Cardiac muscle cell (in vitro differentiated cells and primary cell): ENCODE results near the gene CASP8. TPM values are rescaled to one million over a fixed set of nuclear protein-coding genes. Genes with fewer than 3 reads are reported as not detected.

Experiments
- DNase-seq, 2 donors: peaks; one replicate each; pipeline versions ENCODE4 v3.0.0 to v3.0.0-alpha.2; 2010 to 2017; ENCODE audit warnings: low read depth in 1 of 2, low spot score in 1 of 2
- H3K27ac ChIP-seq: fragments of 200-600 bp; sonication (generic); 2 replicates; pipeline ENCODE4 v1.5.1; 2016
- H3K27me3 ChIP-seq: fragments of 200-600 bp; sonication (generic); 2 replicates; pipeline ENCODE4 v1.6.0; 2016; ENCODE audit warnings: control low read depth
- H3K36me3 ChIP-seq: fragments of 200-600 bp; sonication (generic); 2 replicates; pipeline ENCODE4 v1.5.1; 2016; ENCODE audit warnings: control low read depth
- H3K4me1 ChIP-seq: fragments of 200-600 bp; sonication (generic); 2 replicates; pipeline ENCODE4 v1.8.1; 2017; ENCODE audit warnings: low read depth, mild to moderate bottlenecking, mixed run types
- H3K4me3 ChIP-seq: fragments of 200-600 bp; sonication (generic); 2 replicates; pipeline ENCODE4 v1.5.1; 2016; ENCODE audit warnings: mild to moderate bottlenecking
- H3K9me3 ChIP-seq: fragments of 200-600 bp; sonication (generic); 2 replicates; pipeline ENCODE4 v1.5.1; 2017; ENCODE audit warnings: low read depth, mild to moderate bottlenecking, control low read depth
- polyA plus RNA-seq: library from polyadenylated mRNA; unstranded; fragments of >200 nt; fragmentation: Nextera tagmentation; extraction: Ambion mirVana; gene quantifications from 2 replicates; pipeline ENCODE4 v1.2.1, GENCODE V29; 2016
- total RNA-seq: library from RNA; depleted of rRNA; stranded (reverse); fragments of >200 nt; gene quantifications from 2 replicates; pipeline ENCODE4 v1.2.3, GENCODE V29; 2016
- TF ChIP-seq, protein P1 (sequence below): IDR thresholded peaks from 2 replicates; pipeline ENCODE4 v1.5.1; 2012; ENCODE audit warnings: low read depth, mild to moderate bottlenecking, low read length

CASP8 gene
- total and polyA plus RNA-seq, 2 experiments from 2014 or later = 0.13 to 0.18 TPM

DNA sequence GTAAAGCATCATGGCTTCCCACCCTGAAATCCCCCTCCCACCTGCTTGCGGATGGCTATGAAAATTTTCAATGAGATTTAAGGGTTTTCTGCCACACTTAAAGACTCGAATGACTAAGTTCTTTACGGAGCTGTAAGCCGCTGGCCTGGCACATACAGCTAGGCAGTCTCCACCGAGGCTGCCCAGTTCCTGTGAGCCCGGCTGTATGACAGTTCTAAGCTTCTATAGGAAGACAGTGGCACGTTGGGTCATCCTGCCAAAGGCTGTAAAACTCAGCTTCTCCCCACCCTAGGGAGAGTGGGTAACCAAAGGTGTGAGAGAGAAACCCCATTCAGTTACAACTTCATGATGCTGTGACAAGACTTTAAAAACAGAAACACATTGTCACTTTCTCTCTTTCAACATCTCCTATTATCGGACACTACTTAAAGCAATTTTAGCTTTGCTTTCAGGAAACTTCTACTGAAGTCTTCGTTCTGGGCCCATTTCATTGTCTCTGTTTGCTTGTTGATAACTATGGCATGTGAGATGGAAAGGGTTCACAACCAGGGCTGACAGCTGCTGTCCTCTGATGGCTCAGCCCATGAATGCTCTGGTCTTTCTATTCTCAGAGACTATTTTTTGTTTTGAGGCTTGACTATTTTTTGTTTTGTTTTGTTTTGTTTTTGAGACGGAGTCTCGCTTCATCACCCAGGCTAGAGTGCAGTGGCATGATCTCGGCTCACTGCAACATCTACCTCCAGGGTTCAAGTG is 7.1 kb downstream of the CASP8 start:
- H3K36me3 ChIP-seq = no peaks in the 10 kb centered on the region
- DNase-seq = no peak
- H3K9me3 ChIP-seq = no peaks in the 10 kb centered on the region
- no peaks in the 10 kb centered on the region for H3K4me1 ChIP-seq
- TF ChIP-seq, protein P1, sequence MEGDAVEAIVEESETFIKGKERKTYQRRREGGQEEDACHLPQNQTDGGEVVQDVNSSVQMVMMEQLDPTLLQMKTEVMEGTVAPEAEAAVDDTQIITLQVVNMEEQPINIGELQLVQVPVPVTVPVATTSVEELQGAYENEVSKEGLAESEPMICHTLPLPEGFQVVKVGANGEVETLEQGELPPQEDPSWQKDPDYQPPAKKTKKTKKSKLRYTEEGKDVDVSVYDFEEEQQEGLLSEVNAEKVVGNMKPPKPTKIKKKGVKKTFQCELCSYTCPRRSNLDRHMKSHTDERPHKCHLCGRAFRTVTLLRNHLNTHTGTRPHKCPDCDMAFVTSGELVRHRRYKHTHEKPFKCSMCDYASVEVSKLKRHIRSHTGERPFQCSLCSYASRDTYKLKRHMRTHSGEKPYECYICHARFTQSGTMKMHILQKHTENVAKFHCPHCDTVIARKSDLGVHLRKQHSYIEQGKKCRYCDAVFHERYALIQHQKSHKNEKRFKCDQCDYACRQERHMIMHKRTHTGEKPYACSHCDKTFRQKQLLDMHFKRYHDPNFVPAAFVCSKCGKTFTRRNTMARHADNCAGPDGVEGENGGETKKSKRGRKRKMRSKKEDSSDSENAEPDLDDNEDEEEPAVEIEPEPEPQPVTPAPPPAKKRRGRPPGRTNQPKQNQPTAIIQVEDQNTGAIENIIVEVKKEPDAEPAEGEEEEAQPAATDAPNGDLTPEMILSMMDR = no peak
- no peaks in the 10 kb centered on the region for H3K27me3 ChIP-seq
- H3K27ac ChIP-seq = no peak overlapping the region
- no peak overlapping the region for H3K4me3 ChIP-seq

DNA sequence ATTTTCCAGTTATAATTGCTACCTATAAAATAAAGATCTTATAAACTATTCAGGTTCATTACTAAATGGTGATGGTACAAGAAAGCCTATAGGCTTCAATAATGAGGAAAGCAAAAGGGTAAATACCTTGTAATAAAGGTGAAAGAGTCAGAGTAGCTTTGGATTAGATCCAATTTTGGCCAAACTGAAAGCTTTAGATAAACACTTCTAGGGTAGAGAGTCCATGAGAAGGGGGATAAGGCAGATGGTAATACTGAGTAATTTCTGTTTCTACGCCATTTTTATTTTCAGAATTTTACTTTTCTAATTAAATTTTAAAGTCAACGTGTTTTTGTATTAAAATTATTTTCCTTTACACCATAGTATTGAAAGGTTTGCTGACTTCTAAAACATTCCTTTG is 9.4 kb downstream of the CASP8 start:
- no peak for DNase-seq
- Histone ChIP-seq H3K4me1 (no peaks in the 10 kb centered on the region), H3K9me3 (no peaks in the 10 kb centered on the region), H3K27ac (no peak overlapping the region), H3K27me3 (no peaks in the 10 kb centered on the region), H3K4me3 (no peak overlapping the region), H3K36me3 (no peaks in the 10 kb centered on the region)
- TF ChIP-seq, protein P1 = no peak

DNA sequence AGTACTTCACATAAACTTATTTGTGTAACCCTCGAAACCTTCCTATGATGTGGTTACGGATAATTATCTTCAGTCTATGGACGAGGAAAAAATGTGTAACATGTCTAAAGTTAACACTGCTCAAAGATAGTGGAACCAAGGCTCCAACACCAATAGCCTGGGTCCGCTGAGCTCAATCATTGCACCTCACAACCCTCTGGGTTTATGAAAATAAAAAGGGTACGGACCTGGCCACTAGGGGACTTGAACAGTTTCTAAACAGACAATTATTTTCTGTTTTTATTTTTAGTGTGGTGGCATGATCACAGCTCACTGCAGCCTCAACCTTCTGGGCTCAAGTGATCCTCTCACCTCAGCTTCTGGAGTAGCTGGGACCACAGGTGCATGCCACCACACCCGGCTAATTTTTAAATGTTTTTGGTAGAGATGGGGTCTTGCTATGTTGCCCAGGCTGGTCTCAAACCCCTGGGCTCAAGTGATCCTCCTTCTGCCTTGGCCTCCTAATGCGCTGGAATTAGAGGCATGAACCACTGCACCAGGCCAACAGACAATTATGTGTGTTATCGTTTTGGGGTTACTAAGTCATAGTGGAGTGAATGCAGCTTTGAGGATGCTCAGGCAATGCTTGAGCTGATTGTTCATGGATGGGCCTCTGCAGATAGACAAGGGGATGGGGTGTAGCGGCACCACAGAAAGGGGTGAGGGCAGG is 10.1 kb downstream of the CASP8 start:
- no peaks in the 10 kb centered on the region for H3K27me3 ChIP-seq
- H3K36me3 ChIP-seq = no peaks in the 10 kb centered on the region
- no peaks in the 10 kb centered on the region for H3K4me1 ChIP-seq
- DNase-seq = no peak
- H3K4me3 ChIP-seq = no peak overlapping the region
- no peaks in the 10 kb centered on the region for H3K9me3 ChIP-seq
- TF ChIP-seq, protein P1 = no peak
- H3K27ac ChIP-seq = no peak overlapping the region

DNA sequence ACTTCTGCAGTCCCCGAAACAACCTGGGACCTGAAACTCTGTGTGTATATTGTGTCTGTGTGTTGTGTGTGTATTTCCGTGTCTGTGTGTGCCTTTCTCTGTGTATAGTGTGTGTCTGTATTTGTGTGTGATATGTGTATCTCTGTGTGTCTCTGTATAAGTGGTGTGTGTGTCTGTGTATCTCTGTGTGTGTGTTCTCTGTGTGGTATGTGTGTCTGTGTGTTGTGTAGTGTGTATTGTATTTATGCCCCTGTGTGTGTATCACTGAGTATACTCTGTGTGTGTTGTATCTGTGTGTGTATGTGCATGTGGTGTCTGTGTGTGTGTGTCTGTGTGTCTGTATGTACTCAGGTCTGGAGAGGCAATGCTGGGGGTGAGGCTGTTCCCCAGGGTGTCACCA is 11.6 kb downstream of the CASP8 start:
- Histone ChIP-seq H3K4me1 (no peaks in the 10 kb centered on the region), H3K36me3 (no peaks in the 10 kb centered on the region), H3K27ac (no peak overlapping the region), H3K9me3 (no peaks in the 10 kb centered on the region), H3K27me3 (no peaks in the 10 kb centered on the region), H3K4me3 (no peak overlapping the region)
- TF ChIP-seq, protein P1 = no peak
- DNase-seq = no peak

DNA sequence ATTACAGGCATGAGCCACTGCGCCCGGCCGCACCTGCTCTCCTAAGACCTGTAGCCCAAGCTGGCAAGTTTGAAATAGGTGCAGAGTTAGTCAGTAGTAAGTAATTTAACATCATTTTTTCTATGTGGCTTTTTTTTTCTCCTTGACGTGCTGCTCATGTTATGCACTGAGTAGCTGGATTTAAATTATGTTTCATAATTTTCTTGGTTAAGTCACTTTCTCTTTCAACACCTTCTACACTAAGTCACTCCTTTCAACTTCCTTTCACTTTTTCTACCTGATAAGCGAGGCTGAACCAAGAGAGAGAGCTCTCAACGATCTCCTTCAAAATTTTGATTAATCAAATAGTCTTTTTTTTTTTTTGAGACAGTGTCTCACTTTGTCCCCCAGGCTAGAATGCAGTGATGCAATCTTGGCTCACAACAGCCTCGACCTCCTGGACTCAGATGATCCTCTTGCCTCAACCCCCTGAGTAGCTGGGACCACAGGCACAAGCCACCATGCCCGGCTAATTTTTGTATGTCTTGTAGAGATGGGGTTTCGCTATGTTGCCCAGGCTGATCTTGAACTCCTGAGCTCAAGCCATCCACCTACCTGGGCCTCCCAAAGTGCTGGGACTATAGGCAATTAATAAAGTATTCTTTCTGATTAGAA is 13.1 kb downstream of the CASP8 start:
- Histone ChIP-seq H3K4me3 (no peak overlapping the region), H3K36me3 (no peaks in the 10 kb centered on the region), H3K4me1 (no peaks in the 10 kb centered on the region), H3K27me3 (no peaks in the 10 kb centered on the region), H3K9me3 (no peaks in the 10 kb centered on the region), H3K27ac (no peak overlapping the region)
- DNase-seq = no peak
- TF ChIP-seq, protein P1 = no peak
